ENCODE measurements around the gene ENPP4.

DNA sequence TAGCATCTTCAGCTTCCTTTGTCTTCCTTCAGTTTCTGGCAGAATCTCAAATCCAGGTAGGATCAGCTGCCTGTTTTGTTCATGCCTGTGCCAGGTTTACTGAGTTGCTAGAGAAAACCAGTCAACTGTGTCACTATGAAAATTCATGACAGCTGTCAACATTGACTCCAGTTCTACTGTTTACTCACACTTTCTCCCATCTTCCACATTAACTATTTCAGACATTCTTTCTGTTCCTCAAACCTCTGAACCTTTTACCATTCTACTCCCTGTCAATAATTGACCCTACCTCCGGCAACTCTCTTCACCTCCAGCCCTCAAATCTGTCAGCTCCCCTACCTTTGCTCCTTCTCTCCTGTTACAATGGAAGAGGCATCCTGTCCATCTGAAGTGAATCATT lies 8.5 kb downstream of the ENPP4 start:
- TF ChIP-seq, protein P1, sequence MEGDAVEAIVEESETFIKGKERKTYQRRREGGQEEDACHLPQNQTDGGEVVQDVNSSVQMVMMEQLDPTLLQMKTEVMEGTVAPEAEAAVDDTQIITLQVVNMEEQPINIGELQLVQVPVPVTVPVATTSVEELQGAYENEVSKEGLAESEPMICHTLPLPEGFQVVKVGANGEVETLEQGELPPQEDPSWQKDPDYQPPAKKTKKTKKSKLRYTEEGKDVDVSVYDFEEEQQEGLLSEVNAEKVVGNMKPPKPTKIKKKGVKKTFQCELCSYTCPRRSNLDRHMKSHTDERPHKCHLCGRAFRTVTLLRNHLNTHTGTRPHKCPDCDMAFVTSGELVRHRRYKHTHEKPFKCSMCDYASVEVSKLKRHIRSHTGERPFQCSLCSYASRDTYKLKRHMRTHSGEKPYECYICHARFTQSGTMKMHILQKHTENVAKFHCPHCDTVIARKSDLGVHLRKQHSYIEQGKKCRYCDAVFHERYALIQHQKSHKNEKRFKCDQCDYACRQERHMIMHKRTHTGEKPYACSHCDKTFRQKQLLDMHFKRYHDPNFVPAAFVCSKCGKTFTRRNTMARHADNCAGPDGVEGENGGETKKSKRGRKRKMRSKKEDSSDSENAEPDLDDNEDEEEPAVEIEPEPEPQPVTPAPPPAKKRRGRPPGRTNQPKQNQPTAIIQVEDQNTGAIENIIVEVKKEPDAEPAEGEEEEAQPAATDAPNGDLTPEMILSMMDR (IDR thresholded peaks at IDR 0.05; ENCODE audit: low read depth, low read length): no peak
- no peak for TF ChIP-seq EZH2phosphoT487 (IDR thresholded peaks at IDR 0.05; ENCODE audit: low read depth)

Data from OCI-LY3 (cell line).